SU-DHL-6 (cell line): Measurements from ENCODE around the gene SH3RF3.

ENCODE experiments used
- H2AFZ ChIP-seq: fragments of 200-600 bp; sonication (generic); 2 replicates; pipeline ENCODE4 v1.6.1; 2014; ENCODE audit warnings: low read depth, mild to moderate bottlenecking, moderate library complexity, mixed read lengths, antibody characterized with exemption, low read length; ENCODE audit not compliant: severe bottlenecking
- H3F3A ChIP-seq: fragments of 200-600 bp; shearing (Covaris generic); 2 replicates; pipeline ENCODE4 v1.6.0; 2016; ENCODE audit warnings: antibody characterized with exemption, mild to moderate bottlenecking; ENCODE audit not compliant: insufficient read depth
- H3K27ac ChIP-seq: fragments of 200-600 bp; sonication (generic); 2 replicates; pipeline ENCODE4 v1.5.1; 2016; ENCODE audit warnings: low read depth, mild to moderate bottlenecking, low read length, moderate library complexity, mixed read lengths
- H3K27me3 ChIP-seq: fragments of 200-600 bp; sonication (generic), shearing (Covaris generic); 2 replicates; pipeline ENCODE4 v1.6.0; 2014; ENCODE audit warnings: mild to moderate bottlenecking, low read length
- H3K36me3 ChIP-seq: fragments of 200-600 bp; sonication (generic); 2 replicates; pipeline ENCODE4 v1.6.1; 2014; ENCODE audit warnings: mild to moderate bottlenecking, low read length, mixed read lengths
- H3K4me2 ChIP-seq: fragments of 300-600, 200-600 bp; shearing (Covaris generic), sonication (generic); 2 replicates; pipeline ENCODE4 v1.6.0; 2014; ENCODE audit warnings: low read length, low read depth, mild to moderate bottlenecking; ENCODE audit not compliant: poor library complexity, severe bottlenecking
- H3K4me3 ChIP-seq: fragments of 200-600 bp; sonication (generic); 2 replicates; pipeline ENCODE4 v1.5.1; 2014; ENCODE audit warnings: antibody characterized with exemption, low read length, mild to moderate bottlenecking, mixed read lengths; ENCODE audit not compliant: insufficient read depth, poor library complexity, severe bottlenecking
- H3K79me2 ChIP-seq: fragments of 200-600 bp; sonication (generic); 2 replicates; pipeline ENCODE4 v1.6.1; 2014; ENCODE audit warnings: mild to moderate bottlenecking, low read length, moderate library complexity; ENCODE audit not compliant: insufficient read depth
- H3K9ac ChIP-seq: fragments of 200-600 bp; sonication (generic); 2 replicates; pipeline ENCODE4 v1.7.0; 2014; ENCODE audit warnings: mild to moderate bottlenecking, low read length
- H3K9me2 ChIP-seq: fragments of 200-600 bp; sonication (generic); replicated peaks from 2 replicates; pipeline ENCODE4 v1.6.1; 2014; ENCODE audit warnings: low read length; ENCODE audit not compliant: insufficient read depth
- H3K9me3 ChIP-seq: fragments of 200-600 bp; sonication (generic); 2 replicates; pipeline ENCODE4 v1.6.1; 2014; ENCODE audit warnings: low read length, mixed read lengths; ENCODE audit not compliant: insufficient read depth
- H4K20me1 ChIP-seq: fragments of 200-600 bp; sonication (generic); 2 replicates; pipeline ENCODE4 v1.6.1; 2014; ENCODE audit warnings: low read depth, mild to moderate bottlenecking, antibody characterized with exemption, low read length, moderate library complexity, mixed read lengths
- CTCF ChIP-seq: fragments of 200-600 bp; sonication (generic); IDR thresholded peaks from one replicate; pipeline ENCODE4 v1.5.1; 2017; ENCODE audit warnings: antibody characterized with exemption, mild to moderate bottlenecking, low read length, moderate library complexity; ENCODE audit not compliant: insufficient read depth, poor library complexity, severe bottlenecking
- EZH2phosphoT487 ChIP-seq: fragments of 200-600 bp; sonication (generic), shearing (Covaris generic); conservative IDR thresholded peaks from 2 replicates; pipeline ENCODE4 v1.6.1; 2018; ENCODE audit warnings: mild to moderate bottlenecking, antibody characterized with exemption, low read length, moderate library complexity, mixed read lengths

SH3RF3 gene

GRCh38 chr2:109395494-109396201 is 266.6 kb downstream of the SH3RF3 start:
- Histone ChIP-seq H3K9me3 (no peaks in the 10 kb centered on the region), H3K27me3 (no peaks in the 10 kb centered on the region), H3K4me3 (no peak overlapping the region), H4K20me1 (no peaks in the 10 kb centered on the region), H3K9ac (no peak overlapping the region), H3K9me2 (no peaks in the 10 kb centered on the region), H3F3A (no peaks in the 10 kb centered on the region), H3K36me3 (no peaks in the 10 kb centered on the region), H3K27ac (no peak overlapping the region), H3K79me2 (no peaks in the 10 kb centered on the region), H2AFZ (no peak overlapping the region), H3K4me2 (no peak overlapping the region)
- no peak for TF ChIP-seq CTCF
- TF ChIP-seq EZH2phosphoT487, result no peak

- no peaks in the 10 kb centered on the region for H3K9me3 ChIP-seq
- no peaks in the 10 kb centered on the region for H3K36me3 ChIP-seq
- H2AFZ ChIP-seq, result no peak overlapping the region
- no peaks in the 10 kb centered on the region for H3F3A ChIP-seq
- H3K79me2 ChIP-seq, result no peaks in the 10 kb centered on the region
- no peak overlapping the region for H3K9ac ChIP-seq
- no peak overlapping the region for H3K4me3 ChIP-seq
- TF ChIP-seq CTCF (no peak), EZH2phosphoT487 (no peak)
- H4K20me1 ChIP-seq, result no peaks in the 10 kb centered on the region
- H3K27me3 ChIP-seq, result no peaks in the 10 kb centered on the region
- no peaks in the 10 kb centered on the region for H3K9me2 ChIP-seq
- H3K27ac ChIP-seq, result no peak overlapping the region
- H3K4me2 ChIP-seq, result no peak overlapping the region
Observed at GRCh38 chr2:109396202-109397180, 267.5 kb downstream of the SH3RF3 start.

GRCh38 chr2:109397893-109398292 is 268.9 kb downstream of the SH3RF3 start:
- Histone ChIP-seq H3K27ac (no peak overlapping the region), H3K9ac (no peak overlapping the region), H3K9me2 (no peaks in the 10 kb centered on the region), H3K79me2 (no peaks in the 10 kb centered on the region), H3K4me3 (no peak overlapping the region), H3K9me3 (no peaks in the 10 kb centered on the region), H3K27me3 (no peaks in the 10 kb centered on the region), H3K4me2 (no peak overlapping the region), H3F3A (no peaks in the 10 kb centered on the region), H2AFZ (no peak overlapping the region), H3K36me3 (no peaks in the 10 kb centered on the region), H4K20me1 (no peaks in the 10 kb centered on the region)
- TF ChIP-seq EZH2phosphoT487, result no peak
- no peak for TF ChIP-seq CTCF
